ENCODE results near the gene LDLRAD4.

Gene LDLRAD4

GRCh38 chr18:13216092-13216582 lies 2.4 kb upstream of the LDLRAD4 start:
- no peak for TF ChIP-seq FOXK2 (IDR thresholded peaks at IDR 0.05)
- ChIA-PET POLR2A (no interaction called here), CTCF (interaction anchor here (0.6 to 1.2 kb wide), 3 partner anchors 13 to 414 kb away, joined by 3 to 5 read pairs (median 3); no protein-coding TSS in a partner anchor)
- peak; percentile 35 for DNase-seq (ENCODE audit: extremely low spot score)

GRCh38 chr18:13216711-13217465 lies 1.7 kb upstream of the LDLRAD4 start:
- ChIA-PET CTCF (interaction anchor here (1.0 to 1.2 kb wide), 2 partner anchors 12 to 413 kb away, joined by 3 to 5 read pairs; no protein-coding TSS in a partner anchor), POLR2A (no interaction called here)
- TF ChIP-seq ELF4 (IDR thresholded peaks at IDR 0.05) (no peak), ARNT (IDR thresholded peaks at IDR 0.05) (no peak), PKNOX1 (IDR thresholded peaks at IDR 0.05) (no peak), TARDBP (IDR thresholded peaks at IDR 0.05) (no peak), FOXA1 (IDR thresholded peaks at IDR 0.05) (no peak), CTBP1 (IDR thresholded peaks at IDR 0.05; ENCODE audit: borderline replicate concordance) (no peak), FOXM1 (IDR thresholded peaks at IDR 0.05; ENCODE audit: borderline replicate concordance) (no peak), HDGF (IDR thresholded peaks at IDR 0.05; ENCODE audit: borderline replicate concordance) (no peak), NFRKB (IDR thresholded peaks at IDR 0.05) (no peak), SP1 (IDR thresholded peaks at IDR 0.05) (no peak), L3MBTL2 (conservative IDR thresholded peaks at IDR 0.05) (no peak), FOXK2 (IDR thresholded peaks at IDR 0.05) (no peak), ZNF384 (IDR thresholded peaks at IDR 0.05) (no peak), SUZ12 (IDR thresholded peaks at IDR 0.05) (no peak), LEF1 (IDR thresholded peaks at IDR 0.05; ENCODE audit: borderline replicate concordance) (no peak), BHLHE40 (IDR thresholded peaks at IDR 0.05; ENCODE audit: borderline replicate concordance) (no peak)
- DNase-seq (ENCODE audit: extremely low spot score): peak; percentile 39

GRCh38 chr18:13217466-13217961 lies 1.0 kb upstream of the LDLRAD4 start:
- TF ChIP-seq FOXK2 (IDR thresholded peaks at IDR 0.05): no peak
- no peak for TF ChIP-seq ARNT (IDR thresholded peaks at IDR 0.05)
- no peak for TF ChIP-seq CTBP1 (IDR thresholded peaks at IDR 0.05; ENCODE audit: borderline replicate concordance)
- TF ChIP-seq FOXM1 (IDR thresholded peaks at IDR 0.05; ENCODE audit: borderline replicate concordance): no peak
- no peak for TF ChIP-seq LEF1 (IDR thresholded peaks at IDR 0.05; ENCODE audit: borderline replicate concordance)
- no peak for TF ChIP-seq ZNF384 (IDR thresholded peaks at IDR 0.05)
- TF ChIP-seq PKNOX1 (IDR thresholded peaks at IDR 0.05): no peak
- no peak for TF ChIP-seq ELF4 (IDR thresholded peaks at IDR 0.05)
- TF ChIP-seq L3MBTL2 (conservative IDR thresholded peaks at IDR 0.05): no peak
- no peak for TF ChIP-seq SP1 (IDR thresholded peaks at IDR 0.05)
- no peak for TF ChIP-seq FOXA1 (IDR thresholded peaks at IDR 0.05)
- TF ChIP-seq SUZ12 (IDR thresholded peaks at IDR 0.05): no peak
- no peak for TF ChIP-seq NFRKB (IDR thresholded peaks at IDR 0.05)
- TF ChIP-seq HDGF (IDR thresholded peaks at IDR 0.05; ENCODE audit: borderline replicate concordance): no peak
- no peak for TF ChIP-seq BHLHE40 (IDR thresholded peaks at IDR 0.05; ENCODE audit: borderline replicate concordance)
- TF ChIP-seq TARDBP (IDR thresholded peaks at IDR 0.05): no peak
- ChIA-PET CTCF (no interaction called here), POLR2A (no interaction called here)
- peak; percentile 30 for DNase-seq (ENCODE audit: extremely low spot score)

- TF ChIP-seq ARNT (IDR thresholded peaks at IDR 0.05) (no peak), PKNOX1 (IDR thresholded peaks at IDR 0.05) (no peak), FOXA1 (IDR thresholded peaks at IDR 0.05) (no peak), L3MBTL2 (conservative IDR thresholded peaks at IDR 0.05) (no peak), SUZ12 (IDR thresholded peaks at IDR 0.05) (no peak), NFRKB (IDR thresholded peaks at IDR 0.05) (no peak), ZNF384 (IDR thresholded peaks at IDR 0.05) (no peak), LEF1 (IDR thresholded peaks at IDR 0.05; ENCODE audit: borderline replicate concordance) (no peak), ELF4 (IDR thresholded peaks at IDR 0.05) (no peak), SP1 (IDR thresholded peaks at IDR 0.05) (no peak), FOXM1 (IDR thresholded peaks at IDR 0.05; ENCODE audit: borderline replicate concordance) (no peak), TARDBP (IDR thresholded peaks at IDR 0.05) (no peak), CTBP1 (IDR thresholded peaks at IDR 0.05; ENCODE audit: borderline replicate concordance) (no peak), BHLHE40 (IDR thresholded peaks at IDR 0.05; ENCODE audit: borderline replicate concordance) (no peak), HDGF (IDR thresholded peaks at IDR 0.05; ENCODE audit: borderline replicate concordance) (no peak), FOXK2 (IDR thresholded peaks at IDR 0.05) (no peak)
- CTCF ChIA-PET: no interaction called here
Measured at GRCh38 chr18:13217971-13218367, 591 bp upstream of the LDLRAD4 start.

GRCh38 chr18:13218997-13219396 lies 437 bp downstream of the LDLRAD4 start:
- ChIA-PET CTCF (interaction anchor here (0.7 kb wide), 1 partner anchor 55 kb away, joined by 4 read pairs; no protein-coding TSS in a partner anchor), POLR2A (no interaction called here)
- TF ChIP-seq FOXM1 (IDR thresholded peaks at IDR 0.05; ENCODE audit: borderline replicate concordance) (no peak), FOXK2 (IDR thresholded peaks at IDR 0.05) (no peak), PKNOX1 (IDR thresholded peaks at IDR 0.05) (no peak), ARNT (IDR thresholded peaks at IDR 0.05) (no peak), BHLHE40 (IDR thresholded peaks at IDR 0.05; ENCODE audit: borderline replicate concordance) (no peak), ZNF384 (IDR thresholded peaks at IDR 0.05) (no peak), SUZ12 (IDR thresholded peaks at IDR 0.05) (no peak), FOXA1 (IDR thresholded peaks at IDR 0.05) (no peak), TARDBP (IDR thresholded peaks at IDR 0.05) (no peak), LEF1 (IDR thresholded peaks at IDR 0.05; ENCODE audit: borderline replicate concordance) (no peak), SP1 (IDR thresholded peaks at IDR 0.05) (no peak), CTBP1 (IDR thresholded peaks at IDR 0.05; ENCODE audit: borderline replicate concordance) (no peak), HDGF (IDR thresholded peaks at IDR 0.05; ENCODE audit: borderline replicate concordance) (no peak), L3MBTL2 (conservative IDR thresholded peaks at IDR 0.05) (no peak), NFRKB (IDR thresholded peaks at IDR 0.05) (no peak), ELF4 (IDR thresholded peaks at IDR 0.05) (no peak)
- DNase-seq (ENCODE audit: extremely low spot score): no peak

More at GRCh38 chr18:13217971-13218367, 591 bp upstream of the LDLRAD4 start:
- DNase-seq (ENCODE audit: extremely low spot score): no peak
- POLR2A ChIA-PET: no interaction called here

All from HEK293T (cell line).